H1 (cell line): Measurements from ENCODE around the gene ANP32B. TPM values are rescaled to one million over a fixed set of nuclear protein-coding genes. Genes with fewer than 3 reads are reported as not detected.

ENCODE experiments used
- CTCF ChIA-PET: fragments of 300-600 bp; sonication (Branson Sonifier 250); formaldehyde crosslinking; loops from one replicate; lab custom pipeline; 2021; ENCODE audit not compliant: partially characterized antibody; lab: Charles Lee
- POLR2A ChIA-PET: fragments of 300-600 bp; sonication (Branson Sonifier 250); formaldehyde crosslinking; loops from one replicate; lab custom pipeline; 2021; ENCODE audit warnings: inconsistent platforms; ENCODE audit not compliant: partially characterized antibody; lab: Charles Lee
- DNase-seq, 2 experiments: peaks; one replicate each; pipeline versions ENCODE4 v3.0.0 to v3.0.0-alpha.2; 2010 to 2022; ENCODE audit warnings: low spot score in 2 of 2, low read depth in 1 of 2, mixed read lengths in 1 of 2
- FAIRE-seq: peaks from 2 replicates; lab custom pipeline; 2011; peaks lifted over from hg19 to GRCh38; lab: Jason Lieb, UNC
- H2AFZ ChIP-seq: 2 replicates; pipeline ENCODE4 v1.8.1; 2012; ENCODE audit warnings: low read length, inconsistent platforms
- H2AK5ac ChIP-seq: 2 replicates; pipeline ENCODE4 v1.6.1; 2013; ENCODE audit warnings: low read depth, low read length
- H2BK120ac ChIP-seq: replicated peaks from 2 replicates; pipeline ENCODE3; 2013; ENCODE audit warnings: low read depth, low read length, inconsistent platforms
- H2BK12ac ChIP-seq: 2 replicates; pipeline ENCODE4 v1.6.1; 2013; ENCODE audit warnings: low read depth, low read length
- H2BK15ac ChIP-seq: 2 replicates; pipeline ENCODE4 v1.6.1; 2013; ENCODE audit warnings: low read length
- H2BK20ac ChIP-seq: 2 replicates; pipeline ENCODE4 v1.6.1; 2013; ENCODE audit warnings: low read length
- H2BK5ac ChIP-seq: 2 replicates; pipeline ENCODE4 v1.6.1; 2013; ENCODE audit warnings: low read depth, low read length
- H3K14ac ChIP-seq: 2 replicates; pipeline ENCODE4 v1.6.1; 2013; ENCODE audit warnings: inconsistent platforms; ENCODE audit not compliant: insufficient read length
- H3K18ac ChIP-seq: 2 replicates; pipeline ENCODE4 v1.6.1; 2013; ENCODE audit warnings: low read length; ENCODE audit errors: extremely low read depth
- H3K23ac ChIP-seq: 2 replicates; pipeline ENCODE4 v1.6.1; 2013; ENCODE audit warnings: inconsistent platforms; ENCODE audit not compliant: insufficient read length
- H3K23me2 ChIP-seq: 2 replicates; pipeline ENCODE4 v1.6.1; 2013; ENCODE audit warnings: low read depth, low read length
- H3K27ac ChIP-seq: 2 replicates; pipeline ENCODE4 v1.6.1; 2011; ENCODE audit warnings: low read depth, low read length, inconsistent platforms
- H3K27me3 ChIP-seq, 4 experiments: replicated peaks in 1 of 4; 1 replicate in 1 of 4; 2 replicates in 3 of 4; pipeline versions ENCODE4 v1.6.1 to v1.8.1; 2011 to 2013; ENCODE audit warnings: low read length in 3 of 4, mild to moderate bottlenecking in 3 of 4, inconsistent platforms in 2 of 4, mixed read lengths in 2 of 4, moderate library complexity in 1 of 4; ENCODE audit not compliant: control insufficient read depth in 3 of 4, insufficient read depth in 3 of 4; ENCODE audit errors: extremely low read depth in 1 of 4
- H3K36me3 ChIP-seq, 4 experiments: 2 replicates each; pipeline versions ENCODE4 v1.6.1 to v1.8.1; 2011 to 2013; ENCODE audit warnings: mild to moderate bottlenecking in 4 of 4, low read length in 3 of 4, moderate library complexity in 2 of 4, control low read depth in 1 of 4, inconsistent platforms in 1 of 4; ENCODE audit not compliant: insufficient read depth in 4 of 4, control insufficient read depth in 2 of 4
- H3K4ac ChIP-seq: replicated peaks from 2 replicates; pipeline ENCODE3; 2013; ENCODE audit warnings: low read length, low read depth, mixed read lengths, inconsistent platforms; ENCODE audit not compliant: insufficient read length
- H3K4me1 ChIP-seq, 4 experiments: replicated peaks in 1 of 4; 1 replicate in 1 of 4; 2 replicates in 3 of 4; pipeline versions ENCODE4 v1.6.1 to v1.8.1; 2011 to 2013; ENCODE audit warnings: low read length in 3 of 4, inconsistent platforms in 2 of 4, mixed read lengths in 1 of 4; ENCODE audit not compliant: insufficient read depth in 4 of 4, control insufficient read depth in 3 of 4
- H3K4me2 ChIP-seq, 2 experiments: 2 replicates each; pipeline versions ENCODE4 v1.6.1 to v1.8.1; 2011 to 2013; ENCODE audit warnings: low read depth in 2 of 2, low read length in 2 of 2, control low read depth in 1 of 2, inconsistent platforms in 1 of 2, mild to moderate bottlenecking in 1 of 2; ENCODE audit not compliant: insufficient read depth in 1 of 2
- H3K4me3 ChIP-seq, 4 experiments: fragments of 200-600, 300-600 bp in 1 of 4; sonication (generic), shearing (Covaris generic), sonication (Bioruptor Twin) in 1 of 4; 2 replicates each; pipeline versions ENCODE4 v1.5.1 to v1.8.1; 2011 to 2016; ENCODE audit warnings: low read length in 4 of 4, low read depth in 3 of 4, control low read depth in 2 of 4, inconsistent platforms in 2 of 4, mild to moderate bottlenecking in 2 of 4, mixed read lengths in 1 of 4, moderate library complexity in 1 of 4; ENCODE audit not compliant: insufficient read depth in 2 of 4; ENCODE audit errors: extremely low read depth in 1 of 4
- H3K56ac ChIP-seq: replicated peaks from 2 replicates; pipeline ENCODE3; 2013; ENCODE audit warnings: low read depth, mild to moderate bottlenecking, mixed read lengths, low read length, inconsistent platforms; ENCODE audit not compliant: insufficient read length
- H3K79me1 ChIP-seq: 2 replicates; pipeline ENCODE4 v1.6.1; 2013; ENCODE audit warnings: low read depth, low read length, control low read depth
- H3K79me2 ChIP-seq, 2 experiments: 2 replicates each; pipeline versions ENCODE4 v1.6.1 to v1.8.1; 2012 to 2013; ENCODE audit warnings: low read length in 2 of 2, mild to moderate bottlenecking in 2 of 2, inconsistent platforms in 1 of 2; ENCODE audit not compliant: insufficient read depth in 2 of 2, control insufficient read depth in 1 of 2
- H3K9ac ChIP-seq, 4 experiments: replicated peaks in 1 of 4; 1 replicate in 1 of 4; 2 replicates in 3 of 4; pipeline versions ENCODE4 v1.6.1 to v1.8.1; 2011 to 2013; ENCODE audit warnings: low read depth in 3 of 4, low read length in 3 of 4, control low read depth in 2 of 4, mild to moderate bottlenecking in 2 of 4, moderate library complexity in 2 of 4, inconsistent platforms in 1 of 4; ENCODE audit errors: extremely low read depth in 1 of 4
- H3K9me3 ChIP-seq, 2 experiments: 2 replicates each; pipeline versions ENCODE4 v1.6.1 to v1.8.1; 2012 to 2013; ENCODE audit warnings: mild to moderate bottlenecking in 2 of 2, moderate library complexity in 2 of 2, control low read depth in 1 of 2, inconsistent platforms in 1 of 2, low read depth in 1 of 2, low read length in 1 of 2, mixed read lengths in 1 of 2; ENCODE audit not compliant: insufficient read depth in 2 of 2
- H4K20me1 ChIP-seq, 2 experiments: replicated peaks in 1 of 2; 2 replicates each; pipeline versions ENCODE3 to v1.8.1; 2011 to 2013; ENCODE audit warnings: inconsistent platforms in 2 of 2, low read length in 2 of 2, mild to moderate bottlenecking in 1 of 2; ENCODE audit not compliant: insufficient read depth in 2 of 2, control insufficient read depth in 1 of 2
- H4K5ac ChIP-seq: 2 replicates; pipeline ENCODE4 v1.6.1; 2013; ENCODE audit warnings: low read length, low read depth, mixed read lengths, inconsistent platforms; ENCODE audit not compliant: insufficient read length
- H4K8ac ChIP-seq: 2 replicates; pipeline ENCODE4 v1.8.0; 2013; ENCODE audit warnings: mild to moderate bottlenecking, moderate library complexity, low read length, inconsistent platforms; ENCODE audit not compliant: insufficient read depth; ENCODE audit errors: extremely low read depth
- H4K91ac ChIP-seq: replicated peaks from 2 replicates; pipeline ENCODE3; 2013; ENCODE audit warnings: low read length, mixed read lengths, inconsistent platforms; ENCODE audit not compliant: insufficient read length
- CBX5 ChIP-seq: fragments of 300-800, 300-1000 bp; sonication (generic); IDR thresholded peaks from 2 replicates; pipeline ENCODE4 v1.7.1; 2016; ENCODE audit warnings: antibody characterized with exemption, low read length, low read depth
- CEBPB ChIP-seq: IDR thresholded peaks from 2 replicates; pipeline ENCODE4 v1.6.1; 2012; ENCODE audit warnings: low read depth, low read length
- JUN ChIP-seq: IDR thresholded peaks from 2 replicates; pipeline ENCODE4 v1.6.1; 2011; ENCODE audit warnings: low read depth, mild to moderate bottlenecking, improper control_type of control experiment, low read length
- PHF8 ChIP-seq: fragments of 200-600 bp; sonication (generic); conservative IDR thresholded peaks from 2 replicates; pipeline ENCODE4 v1.7.1; 2012; ENCODE audit warnings: low read depth, mild to moderate bottlenecking, inconsistent platforms, low read length, moderate library complexity
- RAD21 ChIP-seq, 2 experiments: IDR thresholded peaks in 1 of 2; conservative IDR thresholded peaks in 1 of 2; 2 replicates each; pipeline ENCODE4 v1.6.1; 2011; ENCODE audit warnings: low read depth in 2 of 2, low read length in 2 of 2, improper control_type of control experiment in 1 of 2, inconsistent platforms in 1 of 2, mild to moderate bottlenecking in 1 of 2, moderate library complexity in 1 of 2
- polyA plus RNA-seq, 7 experiments: library from polyadenylated mRNA; depleted of rRNA in 3 of 7; stranded (reverse) in 5 of 7; unstranded in 2 of 7; fragments of >200 nt in 5 of 7; fragments of 200-250 nt in 2 of 7; gene quantifications; 1 replicate in 5 of 7; 2 replicates in 1 of 7; 4 replicates in 1 of 7; pipeline versions ENCODE4 v1.2.1 to v1.2.3, GENCODE V29; 2011 to 2013; ENCODE audit warnings: missing spikeins in 2 of 7, mixed read lengths in 2 of 7
- total RNA-seq: library from RNA; stranded (reverse); fragmentation: NEBNext Ultra II Directional; extraction: Animal tissue kit (Norgen Biotek cat#: 25700); gene quantifications from 2 replicates; pipeline ENCODE4 v1.2.1, GENCODE V29; 2021
- TF ChIP-seq, protein P1 (sequence below): IDR thresholded peaks from 2 replicates; pipeline ENCODE4 v1.6.1; 2012; ENCODE audit warnings: low read length, inconsistent platforms

ANP32B gene
- total and polyA plus RNA-seq, 2 of the 8 experiments (the other 6 are each of a cell fraction or from before 2014, with no cell fraction given): 7.6 to 88.1 TPM

DNA sequence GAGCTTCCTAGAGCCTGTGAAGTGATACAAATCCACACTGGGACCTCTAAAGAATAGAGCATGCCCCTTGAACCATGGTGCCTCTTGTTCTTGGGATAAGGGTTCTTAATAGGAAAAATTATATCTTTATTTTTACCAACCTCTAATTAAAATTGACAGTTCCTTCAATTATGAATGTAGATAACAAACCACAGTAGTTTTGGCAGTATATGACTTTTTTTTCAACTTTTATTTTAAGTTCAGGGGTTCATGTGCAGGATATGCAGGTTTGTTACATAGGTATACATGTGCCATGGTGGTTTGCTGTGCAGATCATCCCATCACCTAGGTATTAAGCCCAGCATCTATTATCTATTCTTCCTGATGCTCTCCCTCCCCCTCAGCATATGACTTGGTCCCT is 46.1 kb upstream of the ANP32B start:
- Histone ChIP-seq H2BK120ac (no peak overlapping the region), H3K14ac (no peak overlapping the region), H3K79me2 (no peaks in the 10 kb centered on the region), H2AK5ac (no peak overlapping the region), H3K79me1 (no peaks in the 10 kb centered on the region), H3K18ac (no peak overlapping the region), H3K9me3 (no peaks in the 10 kb centered on the region), H3K27me3 (peaks cover 0 to 15% (median 2%) of the 10 kb centered on the region in 4 experiments; a peak in 4 of 7 replicates), H4K91ac (no peak overlapping the region), H3K4me3 (no peak overlapping the region), H3K4ac (no peak overlapping the region), H3K27ac (no peak overlapping the region), H3K56ac (no peak overlapping the region), H2BK5ac (no peak overlapping the region), H3K9ac (no peak overlapping the region), H3K4me1 (no peaks in the 10 kb centered on the region; a peak in 1 of 7 replicates), H2BK15ac (no peak overlapping the region), H3K4me2 (no peak overlapping the region), H2AFZ (no peak overlapping the region), H3K23ac (no peak overlapping the region), H2BK20ac (no peak overlapping the region), H4K8ac (no peak overlapping the region), H4K20me1 (no peaks in the 10 kb centered on the region), H2BK12ac (no peak overlapping the region), H4K5ac (no peak overlapping the region), H3K36me3 (no peaks in the 10 kb centered on the region), H3K23me2 (no peaks in the 10 kb centered on the region)
- TF ChIP-seq JUN: no peak
- TF ChIP-seq, protein P1, sequence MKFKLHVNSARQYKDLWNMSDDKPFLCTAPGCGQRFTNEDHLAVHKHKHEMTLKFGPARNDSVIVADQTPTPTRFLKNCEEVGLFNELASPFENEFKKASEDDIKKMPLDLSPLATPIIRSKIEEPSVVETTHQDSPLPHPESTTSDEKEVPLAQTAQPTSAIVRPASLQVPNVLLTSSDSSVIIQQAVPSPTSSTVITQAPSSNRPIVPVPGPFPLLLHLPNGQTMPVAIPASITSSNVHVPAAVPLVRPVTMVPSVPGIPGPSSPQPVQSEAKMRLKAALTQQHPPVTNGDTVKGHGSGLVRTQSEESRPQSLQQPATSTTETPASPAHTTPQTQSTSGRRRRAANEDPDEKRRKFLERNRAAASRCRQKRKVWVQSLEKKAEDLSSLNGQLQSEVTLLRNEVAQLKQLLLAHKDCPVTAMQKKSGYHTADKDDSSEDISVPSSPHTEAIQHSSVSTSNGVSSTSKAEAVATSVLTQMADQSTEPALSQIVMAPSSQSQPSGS: no peak
- TF ChIP-seq CEBPB: no peak
- no peak for TF ChIP-seq CBX5
- no peak for TF ChIP-seq PHF8
- TF ChIP-seq RAD21 (IDR thresholded peaks at IDR 0.05 in 1 of 2, conservative IDR thresholded peaks at IDR 0.05 in 1 of 2; ENCODE audit: low read depth in 2 of 2, low read length in 2 of 2): no peak
- FAIRE-seq (no peak), DNase-seq (no peak)
- ChIA-PET CTCF (interaction anchor here (0.7 to 1.7 kb wide), 3 partner anchors 13 to 403 kb away, joined by 3 to 8 read pairs (median 3); no protein-coding TSS in a partner anchor), POLR2A (no interaction called here)
